Neuronal stem cell (in vitro differentiated cells): ENCODE measurements around the gene DAPK1.

Experiments
- DNase-seq: peaks from one replicate; pipeline ENCODE4 v3.0.0-alpha.2; 2013; ENCODE audit warnings: low spot score
- H2AFZ ChIP-seq: one replicate; pipeline ENCODE4 v1.6.1; 2013; ENCODE audit warnings: mild to moderate bottlenecking, low read length, inconsistent platforms
- H2AK5ac ChIP-seq: 2 replicates; pipeline ENCODE4 v1.6.1; 2013; ENCODE audit warnings: low read depth, mild to moderate bottlenecking, inconsistent platforms, low read length, moderate library complexity, mixed read lengths
- H2BK120ac ChIP-seq: 2 replicates; pipeline ENCODE4 v1.6.1; 2013; ENCODE audit warnings: low read depth, mild to moderate bottlenecking, inconsistent platforms, low read length, moderate library complexity, mixed read lengths
- H2BK12ac ChIP-seq: one replicate; pipeline ENCODE4 v1.6.1; 2013; ENCODE audit warnings: low read length, inconsistent platforms
- H2BK15ac ChIP-seq: 2 replicates; pipeline ENCODE4 v1.6.1; 2013; ENCODE audit warnings: mild to moderate bottlenecking, low read length, inconsistent platforms, mixed read lengths
- H2BK5ac ChIP-seq: one replicate; pipeline ENCODE4 v1.6.1; 2013; ENCODE audit warnings: inconsistent platforms, mild to moderate bottlenecking, low read length, moderate library complexity
- H3K14ac ChIP-seq: one replicate; pipeline ENCODE4 v1.6.1; 2013; ENCODE audit warnings: low read length, inconsistent platforms
- H3K18ac ChIP-seq: 2 replicates; pipeline ENCODE4 v1.6.1; 2013; ENCODE audit warnings: low read length, inconsistent platforms
- H3K23ac ChIP-seq: 2 replicates; pipeline ENCODE4 v1.6.1; 2013; ENCODE audit warnings: low read depth, mild to moderate bottlenecking, mixed read lengths, low read length, inconsistent platforms; ENCODE audit not compliant: poor library complexity
- H3K27ac ChIP-seq: replicated peaks from 3 replicates; pipeline ENCODE4 v1.5.1; 2013; ENCODE audit warnings: low read length, inconsistent platforms
- H3K27me3 ChIP-seq, 3 experiments: 2 replicates each; pipeline ENCODE4 v1.6.1; 2013; ENCODE audit warnings: low read length in 3 of 3, mild to moderate bottlenecking in 2 of 3, inconsistent platforms in 1 of 3, low read depth in 1 of 3, mixed read lengths in 1 of 3, moderate library complexity in 1 of 3; ENCODE audit not compliant: control insufficient read depth in 3 of 3, insufficient read depth in 3 of 3
- H3K36me3 ChIP-seq, 2 donors: replicated peaks in 1 of 2; 2 replicates each; pipeline ENCODE4 v1.6.1; 2013; ENCODE audit warnings: low read length in 2 of 2; ENCODE audit not compliant: control insufficient read depth in 2 of 2, insufficient read depth in 2 of 2
- H3K4ac ChIP-seq: 2 replicates; pipeline ENCODE4 v1.6.1; 2013; ENCODE audit warnings: inconsistent platforms, mild to moderate bottlenecking, low read length, moderate library complexity
- H3K4me1 ChIP-seq, 2 donors: 1 replicate in 1 of 2; 2 replicates in 1 of 2; pipeline ENCODE4 v1.6.1; 2013; ENCODE audit warnings: low read length in 2 of 2, low read depth in 1 of 2; ENCODE audit not compliant: control insufficient read depth in 2 of 2, insufficient read depth in 1 of 2
- H3K4me2 ChIP-seq: one replicate; pipeline ENCODE4 v1.6.1; 2013; ENCODE audit warnings: mild to moderate bottlenecking, low read length, inconsistent platforms; ENCODE audit not compliant: insufficient read depth, poor library complexity, severe bottlenecking
- H3K4me3 ChIP-seq, 2 donors: 2 replicates each; pipeline ENCODE4 v1.5.1; 2013; ENCODE audit warnings: low read length in 2 of 2, mild to moderate bottlenecking in 2 of 2, inconsistent platforms in 1 of 2, moderate library complexity in 1 of 2
- H3K79me1 ChIP-seq: one replicate; pipeline ENCODE4 v1.6.1; 2013; ENCODE audit warnings: low read depth, mild to moderate bottlenecking, inconsistent platforms, low read length, moderate library complexity
- H3K9ac ChIP-seq: one replicate; pipeline ENCODE4 v1.6.1; 2013; ENCODE audit warnings: mild to moderate bottlenecking, low read depth, low read length, inconsistent platforms; ENCODE audit not compliant: poor library complexity
- H3K9me3 ChIP-seq, 2 donors: replicated peaks in 1 of 2; 2 replicates each; pipeline versions ENCODE3 to v1.6.1; 2013; ENCODE audit warnings: low read length in 2 of 2, mild to moderate bottlenecking in 2 of 2, inconsistent platforms in 1 of 2, low read depth in 1 of 2, mixed read lengths in 1 of 2, moderate library complexity in 1 of 2; ENCODE audit not compliant: control insufficient read depth in 2 of 2, insufficient read depth in 1 of 2
- H4K8ac ChIP-seq: one replicate; pipeline ENCODE4 v1.6.1; 2013; ENCODE audit warnings: low read depth, mild to moderate bottlenecking, inconsistent platforms, low read length, moderate library complexity
- H4K91ac ChIP-seq: one replicate; pipeline ENCODE4 v1.6.1; 2013; ENCODE audit warnings: low read length, low read depth, mild to moderate bottlenecking, inconsistent platforms; ENCODE audit not compliant: poor library complexity
- WGBS, 2 donors: extraction: QIAGEN DNeasy Blood & Tissue Kit; methylation state at CpG; one replicate each; pipeline ENCODE4 v1.1.7; 2013; ENCODE audit warnings: missing lambda C conversion rate in 2 of 2, mixed read lengths in 1 of 2; ENCODE audit not compliant: insufficient read length in 2 of 2, insufficient replicate concordance in 1 of 2; ENCODE audit errors: extremely low coverage in 2 of 2; 5-methylcytosine and 5-hydroxymethylcytosine counted together

DAPK1 gene

DNA sequence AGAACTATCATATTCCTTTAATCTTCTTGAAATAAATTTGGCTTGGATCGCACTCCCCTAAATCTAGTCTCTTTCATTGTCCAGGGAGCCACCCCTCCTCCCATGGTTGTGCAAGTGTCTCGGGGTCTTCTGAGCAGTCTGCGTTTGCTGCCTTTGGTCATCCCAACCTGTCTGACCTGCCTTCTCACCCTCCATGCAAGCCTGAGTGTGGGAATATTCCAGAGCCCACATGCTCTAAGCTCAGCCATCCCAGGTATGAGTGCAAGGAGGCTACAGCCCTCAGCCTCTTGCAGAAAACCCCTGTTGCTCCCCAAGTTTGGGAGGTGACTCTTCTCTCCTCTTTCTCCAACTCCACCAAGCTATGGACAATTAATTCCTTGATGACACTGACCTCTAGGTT, 220.6 kb downstream of the DAPK1 start:
- no peak overlapping the region for H3K23ac ChIP-seq
- H2AK5ac ChIP-seq = no peak overlapping the region
- no peak overlapping the region for H2AFZ ChIP-seq
- no peak overlapping the region for H3K4me3 ChIP-seq
- DNase-seq = no peak
- H3K36me3 ChIP-seq = no peaks in the 10 kb centered on the region
- H2BK12ac ChIP-seq = no peak overlapping the region
- no peak overlapping the region for H3K27ac ChIP-seq
- H4K8ac ChIP-seq = no peak overlapping the region
- H2BK120ac ChIP-seq = no peak overlapping the region
- H3K9me3 ChIP-seq = no peaks in the 10 kb centered on the region
- H3K14ac ChIP-seq = no peak overlapping the region
- H3K4me1 ChIP-seq = no peaks in the 10 kb centered on the region
- no peak overlapping the region for H2BK5ac ChIP-seq
- no peaks in the 10 kb centered on the region for H3K79me1 ChIP-seq
- H3K27me3 ChIP-seq = peaks cover 0 to 3% (median 0%) of the 10 kb centered on the region in 3 experiments
- no peak overlapping the region for H3K4me2 ChIP-seq
- no peak overlapping the region for H2BK15ac ChIP-seq
- H3K4ac ChIP-seq = no peak overlapping the region
- no peak overlapping the region for H3K18ac ChIP-seq
- no peak overlapping the region for H4K91ac ChIP-seq
- H3K9ac ChIP-seq = no peak overlapping the region
- WGBS, 2 donors = no CpG with 5 or more reads among the region's 3 CpGs

DNA sequence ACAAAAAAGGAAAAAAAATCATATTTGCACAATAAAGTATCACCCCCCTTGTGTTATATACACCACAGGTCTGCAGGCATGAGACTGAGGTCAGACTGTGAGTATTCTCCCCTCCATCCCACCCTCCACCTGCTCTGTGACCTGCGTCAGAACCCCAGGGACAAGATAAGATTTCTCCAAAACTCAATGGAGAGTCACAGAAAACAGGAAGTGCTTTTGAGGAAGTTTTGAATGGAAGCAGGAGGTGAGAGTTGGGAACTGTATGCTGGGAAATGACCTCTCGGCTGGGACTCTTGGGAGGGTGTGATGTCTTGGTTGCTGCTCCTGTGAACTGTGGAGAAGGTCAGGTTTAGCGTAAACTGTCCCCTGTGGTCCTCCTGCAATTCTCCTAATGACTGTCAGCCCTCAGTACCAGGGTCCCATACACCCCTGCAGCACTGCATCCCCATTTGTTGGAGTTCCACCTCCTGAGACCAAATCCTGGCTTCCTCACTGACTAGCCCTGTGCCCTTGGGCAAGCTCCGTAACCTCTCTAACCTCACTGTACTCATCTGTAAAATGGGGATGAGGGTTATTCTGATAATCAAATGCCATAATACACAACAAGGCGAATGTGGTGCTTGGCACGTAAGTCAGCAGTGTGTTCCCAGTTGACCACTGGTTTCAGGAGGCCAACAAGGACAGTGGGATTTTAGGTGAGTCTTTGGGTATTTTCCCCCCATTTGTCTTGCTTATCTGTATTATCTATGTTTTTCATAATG, 221.4 kb downstream of the DAPK1 start:
- Histone ChIP-seq H3K4ac (no peak overlapping the region), H3K79me1 (no peaks in the 10 kb centered on the region), H3K9ac (no peak overlapping the region), H3K36me3 (no peaks in the 10 kb centered on the region), H2BK120ac (no peak overlapping the region), H2AK5ac (no peak overlapping the region), H3K4me3 (no peak overlapping the region), H3K27me3 (peaks cover 0 to 3% (median 0%) of the 10 kb centered on the region in 3 experiments), H2BK15ac (no peak overlapping the region), H2BK12ac (no peak overlapping the region), H4K8ac (no peak overlapping the region), H3K18ac (no peak overlapping the region), H3K27ac (no peak overlapping the region), H3K4me2 (no peak overlapping the region), H3K4me1 (no peaks in the 10 kb centered on the region), H3K9me3 (no peaks in the 10 kb centered on the region), H2BK5ac (no peak overlapping the region), H3K14ac (no peak overlapping the region), H4K91ac (no peak overlapping the region), H3K23ac (no peak overlapping the region), H2AFZ (peak overlapping the region; percentile 55)
- WGBS, 2 donors = no CpG with 5 or more reads among the region's 6 CpGs
- no peak for DNase-seq

DNA sequence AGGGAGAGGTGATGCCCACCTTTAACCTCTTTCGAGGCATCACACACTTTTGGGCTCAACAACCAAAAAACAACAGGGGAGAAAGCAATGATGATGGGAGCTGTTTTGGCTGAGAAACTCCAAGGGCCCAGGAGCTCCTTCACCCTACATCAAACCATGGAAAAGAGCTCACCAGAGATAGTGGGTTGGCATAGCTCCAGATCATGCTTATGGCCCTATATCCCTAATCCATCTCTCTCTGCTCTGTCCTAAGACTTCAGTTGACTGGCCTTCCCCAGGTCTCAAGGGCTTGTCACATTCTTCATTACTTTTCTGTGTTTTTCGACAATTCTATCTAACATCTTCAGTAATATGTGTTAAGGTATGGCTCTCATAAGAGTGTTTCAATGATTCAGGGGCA, 222.5 kb downstream of the DAPK1 start:
- Histone ChIP-seq H3K23ac (no peak overlapping the region), H3K4me1 (no peaks in the 10 kb centered on the region), H3K79me1 (no peaks in the 10 kb centered on the region), H3K4ac (no peak overlapping the region), H2BK120ac (no peak overlapping the region), H4K91ac (no peak overlapping the region), H2BK12ac (no peak overlapping the region), H4K8ac (no peak overlapping the region), H2BK5ac (no peak overlapping the region), H2BK15ac (no peak overlapping the region), H3K4me3 (no peak overlapping the region), H3K4me2 (no peak overlapping the region), H2AFZ (no peak overlapping the region), H3K18ac (no peak overlapping the region), H3K27ac (no peak overlapping the region), H3K14ac (no peak overlapping the region), H3K36me3 (no peaks in the 10 kb centered on the region), H2AK5ac (no peak overlapping the region), H3K9me3 (no peaks in the 10 kb centered on the region), H3K9ac (no peak overlapping the region), H3K27me3 (peaks cover 0 to 3% (median 0%) of the 10 kb centered on the region in 3 experiments)
- no peak for DNase-seq
- no CpG with 5 or more reads among the region's 2 CpGs for WGBS, 2 donors

- Histone ChIP-seq H2AFZ (no peak overlapping the region), H2BK5ac (no peak overlapping the region), H3K18ac (no peak overlapping the region), H3K27ac (no peak overlapping the region), H3K4ac (no peak overlapping the region), H4K91ac (no peak overlapping the region), H3K79me1 (no peaks in the 10 kb centered on the region), H3K23ac (no peak overlapping the region), H2BK120ac (no peak overlapping the region), H3K4me2 (no peak overlapping the region), H3K36me3 (no peaks in the 10 kb centered on the region), H2BK12ac (no peak overlapping the region), H2BK15ac (no peak overlapping the region), H3K27me3 (peaks cover 0 to 3% (median 0%) of the 10 kb centered on the region in 3 experiments), H3K14ac (no peak overlapping the region), H3K4me3 (no peak overlapping the region), H2AK5ac (no peak overlapping the region), H4K8ac (no peak overlapping the region), H3K4me1 (peaks cover 0 to 2% of the 10 kb centered on the region in 2 donors), H3K9me3 (no peaks in the 10 kb centered on the region), H3K9ac (no peak overlapping the region)
- WGBS, 2 donors = no CpG with 5 or more reads among the region's 5 CpGs
- no peak for DNase-seq
These were observed 224.9 kb downstream of the DAPK1 start for GRCh38 chr9:87722393-87723088.
